A549 (cell line): ENCODE measurements around the gene GPLD1. TPM values are rescaled to one million over a fixed set of nuclear protein-coding genes. Genes with fewer than 3 reads are reported as not detected.

Experiments used
- ATAC-seq, 2 experiments: fragments of 200-7000 bp in 1 of 2; fragments of >200 bp in 1 of 2; cut with Nextera tagmentation in 1 of 2; cut with Tn5 transposase in 1 of 2; 3 replicates each; pipeline versions ENCODE4 v1.8.0 to v1.9.1; 2018 to 2020; ENCODE audit warnings: mild to moderate bottlenecking in 1 of 2, moderate library complexity in 1 of 2
- CTCF ChIA-PET: fragments of 300-600 bp; sonication (Branson Sonifier 250); formaldehyde crosslinking; extraction: SDS; loops from one replicate; lab custom pipeline; 2021; ENCODE audit warnings: antibody characterized with exemption, inconsistent platforms; lab: Yijun Ruan, JAX
- POLR2A ChIA-PET: fragments of 350-600 bp; formaldehyde crosslinking; extraction: SDS; loops from one replicate; lab custom pipeline; 2021; ENCODE audit warnings: antibody characterized with exemption, inconsistent platforms; lab: Yijun Ruan, JAX
- DNase-seq, 2 experiments: peaks; one replicate each; pipeline versions ENCODE4 v3.0.0 to v3.0.0-alpha.2; 2011 to 2016; ENCODE audit warnings: low read depth in 1 of 2, low spot score in 1 of 2
- FAIRE-seq: peaks from 2 replicates; lab custom pipeline; 2011; peaks lifted over from hg19 to GRCh38; lab: Jason Lieb, UNC
- H3K27ac ChIP-seq, 2 experiments: fragments of >200 bp; sonication (Bioruptor Twin); formaldehyde crosslinking; 3 replicates each; pipeline ENCODE4 v1.5.1; 2016 to 2017
- H3K4me1 ChIP-seq: fragments of >200 bp; sonication (Bioruptor Twin); formaldehyde crosslinking; 3 replicates; pipeline ENCODE4 v1.6.1; 2016
- H3K4me2 ChIP-seq: fragments of >200 bp; sonication (Bioruptor Twin); formaldehyde crosslinking; 3 replicates; pipeline ENCODE4 v1.6.1; 2016
- H3K4me3 ChIP-seq: fragments of >200 bp; sonication (Bioruptor Twin); formaldehyde crosslinking; 3 replicates; pipeline ENCODE4 v1.5.1; 2016
- H3K9me3 ChIP-seq: fragments of >200 bp; sonication (Bioruptor Twin); formaldehyde crosslinking; 3 replicates; pipeline ENCODE4 v1.6.1; 2016
- BHLHE40 ChIP-seq: IDR thresholded peaks from 2 replicates; pipeline ENCODE4 v1.6.1; 2012; ENCODE audit warnings: low read depth, low read length, inconsistent platforms
- CBX2 ChIP-seq: fragments of 200-600 bp; sonication (generic); IDR thresholded peaks from 2 replicates; pipeline ENCODE4 v1.6.1; 2016; ENCODE audit warnings: low read depth, mild to moderate bottlenecking, borderline replicate concordance
- CHD2 ChIP-seq: fragments of 150-350 bp; IDR thresholded peaks from 2 replicates; pipeline ENCODE4 v1.6.1; 2014; ENCODE audit warnings: low read length; ENCODE audit not compliant: partially characterized antibody
- CHD4 ChIP-seq: fragments of 200-600 bp; sonication (generic); IDR thresholded peaks from 2 replicates; pipeline ENCODE4 v1.6.1; 2016; ENCODE audit warnings: antibody characterized with exemption, mild to moderate bottlenecking, borderline replicate concordance
- EHF ChIP-seq: fragments of 250-450 bp; sonication (Bioruptor Pico); IDR thresholded peaks from 2 replicates; pipeline ENCODE4 v1.5.0; 2020; ENCODE audit warnings: mild to moderate bottlenecking
- ESRRA ChIP-seq: fragments of 150-350 bp; IDR thresholded peaks from 2 replicates; pipeline ENCODE4 v1.6.1; 2014; ENCODE audit warnings: mild to moderate bottlenecking, low read length, borderline replicate concordance
- FOSB ChIP-seq: fragments of 250-450 bp; sonication (Bioruptor Pico); IDR thresholded peaks from 2 replicates; pipeline ENCODE4 v1.5.0; 2020; ENCODE audit warnings: mild to moderate bottlenecking, moderate library complexity
- FOXS1 ChIP-seq: fragments of 250-450 bp; sonication (Bioruptor Pico); IDR thresholded peaks from 2 replicates; pipeline ENCODE4 v1.5.0; 2020; ENCODE audit warnings: mild to moderate bottlenecking, moderate library complexity
- HOXB5 ChIP-seq: fragments of 250-450 bp; sonication (Bioruptor Pico); IDR thresholded peaks from 2 replicates; pipeline ENCODE4 v1.5.0; 2020; ENCODE audit warnings: mild to moderate bottlenecking, moderate library complexity
- JUN ChIP-seq, 2 experiments: fragments of >200 bp; sonication (Bioruptor Twin); formaldehyde crosslinking; IDR thresholded peaks; 2 replicates in 1 of 2; 3 replicates in 1 of 2; pipeline ENCODE4 v1.6.1; 2016 to 2017
- NR3C1 ChIP-seq: fragments of >200 bp; sonication (Bioruptor Twin); formaldehyde crosslinking; IDR thresholded peaks from 3 replicates; pipeline ENCODE4 v1.6.1; 2017
- RAD21 ChIP-seq, 2 experiments: fragments of >200 bp in 1 of 2; sonication (Bioruptor Twin) in 1 of 2; formaldehyde crosslinking in 1 of 2; IDR thresholded peaks in 1 of 2; conservative IDR thresholded peaks in 1 of 2; 2 replicates in 1 of 2; 3 replicates in 1 of 2; pipeline ENCODE4 v1.6.1; 2012 to 2018; ENCODE audit warnings: inconsistent platforms in 1 of 2
- RARB ChIP-seq: fragments of 250-450 bp; sonication (Bioruptor Pico); IDR thresholded peaks from 2 replicates; pipeline ENCODE4 v1.8.0; 2021; ENCODE audit warnings: mild to moderate bottlenecking, moderate library complexity
- RCOR1 ChIP-seq: fragments of 150-350 bp; IDR thresholded peaks from 2 replicates; pipeline ENCODE4 v1.6.1; 2014; ENCODE audit warnings: antibody characterized with exemption, low read length, low read depth
- RFX5 ChIP-seq: fragments of 450-650 bp; IDR thresholded peaks from 2 replicates; pipeline ENCODE4 v1.7.1; 2014; ENCODE audit warnings: antibody characterized with exemption, mild to moderate bottlenecking, moderate library complexity
- SREBF2 ChIP-seq: fragments of 450-650 bp; IDR thresholded peaks from 2 replicates; pipeline ENCODE4 v1.6.1; 2014; ENCODE audit warnings: mild to moderate bottlenecking, moderate library complexity
- ZC3H11A ChIP-seq: fragments of 450-650 bp; IDR thresholded peaks from 2 replicates; pipeline ENCODE4 v1.6.1; 2014; ENCODE audit warnings: antibody characterized with exemption, mild to moderate bottlenecking
- WGBS: methylation state at CpG from one replicate; pipeline ENCODE4 v1.1.6; 2017; ENCODE audit errors: missing lambda C conversion rate; 5-methylcytosine and 5-hydroxymethylcytosine counted together
- polyA plus RNA-seq, 4 experiments: library from polyadenylated mRNA; depleted of rRNA in 3 of 4; stranded (reverse); fragments of >200 nt; fragmentation: RNase III in 1 of 4; extraction: RNeasy Plus Mini Kit Qiagen cat#74134 plus additional on column Dnase treatment in 1 of 4; gene quantifications; 2 replicates in 3 of 4; 3 replicates in 1 of 4; pipeline ENCODE4 v1.2.3, GENCODE V29; 2011 to 2017
- TF ChIP-seq, protein P1 (sequence below): fragments of >200 bp; sonication (Bioruptor Twin); formaldehyde crosslinking; IDR thresholded peaks from 2 replicates; pipeline ENCODE4 v1.6.1; 2016
- TF ChIP-seq, protein P2 (sequence below): fragments of 200-600 bp; sonication (generic); IDR thresholded peaks from 2 replicates; pipeline ENCODE4 v1.6.1; 2016; ENCODE audit warnings: antibody characterized with exemption, mild to moderate bottlenecking, moderate library complexity
- TF ChIP-seq, protein P3 (sequence below): fragments of 450-650 bp; IDR thresholded peaks from 2 replicates; pipeline ENCODE4 v1.6.1; 2014; ENCODE audit warnings: antibody characterized with exemption
- TF ChIP-seq, protein P4 (sequence below): fragments of 250-450 bp; sonication (Bioruptor Pico); IDR thresholded peaks from 2 replicates; pipeline ENCODE4 v1.5.0; 2020; ENCODE audit warnings: low read depth, mild to moderate bottlenecking, moderate library complexity
- TF ChIP-seq, protein P5 (sequence below): fragments of >200 bp; sonication (Bioruptor Twin); formaldehyde crosslinking; IDR thresholded peaks from 3 replicates; pipeline ENCODE4 v1.6.1; 2016
- TF ChIP-seq, protein P6 (sequence below): fragments of 150-350 bp; IDR thresholded peaks from 2 replicates; pipeline ENCODE4 v1.6.1; 2014; ENCODE audit warnings: low read depth, mild to moderate bottlenecking, low read length

The GPLD1 gene
- polyA plus RNA-seq, 2 of the 4 experiments (the other 2 are of a cell fraction) = 1.3 to 2.6 TPM

DNA sequence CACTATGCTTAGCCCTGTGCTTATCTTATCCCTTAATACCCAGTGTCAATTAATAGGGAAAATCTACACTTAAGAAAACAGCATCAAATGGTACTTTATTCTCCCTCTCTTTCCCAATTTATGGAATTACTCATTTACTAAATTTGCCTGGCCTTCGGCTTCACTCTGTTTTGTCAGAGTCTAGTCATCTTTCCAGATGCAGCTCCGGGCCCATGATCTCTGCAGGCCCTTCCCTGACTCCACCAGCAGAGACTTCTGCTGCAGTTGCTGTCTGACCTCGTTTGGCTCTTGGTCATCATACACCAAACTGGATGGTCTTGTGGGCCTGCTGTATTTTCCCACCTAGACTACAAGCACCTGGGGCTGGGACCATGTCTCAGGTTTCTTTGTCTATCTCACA is 59.3 kb downstream of the GPLD1 start:
- H3K4me1 ChIP-seq = peaks cover 16% of the 10 kb centered on the region
- TF ChIP-seq BHLHE40 = no peak
- TF ChIP-seq HOXB5 (CRISPR knock-in tag) = no peak
- TF ChIP-seq, protein P1, sequence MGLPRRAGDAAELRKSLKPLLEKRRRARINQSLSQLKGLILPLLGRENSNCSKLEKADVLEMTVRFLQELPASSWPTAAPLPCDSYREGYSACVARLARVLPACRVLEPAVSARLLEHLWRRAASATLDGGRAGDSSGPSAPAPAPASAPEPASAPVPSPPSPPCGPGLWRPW = no peak
- no peak for TF ChIP-seq NR3C1
- no peak for TF ChIP-seq EHF (CRISPR knock-in tag)
- TF ChIP-seq, protein P2, sequence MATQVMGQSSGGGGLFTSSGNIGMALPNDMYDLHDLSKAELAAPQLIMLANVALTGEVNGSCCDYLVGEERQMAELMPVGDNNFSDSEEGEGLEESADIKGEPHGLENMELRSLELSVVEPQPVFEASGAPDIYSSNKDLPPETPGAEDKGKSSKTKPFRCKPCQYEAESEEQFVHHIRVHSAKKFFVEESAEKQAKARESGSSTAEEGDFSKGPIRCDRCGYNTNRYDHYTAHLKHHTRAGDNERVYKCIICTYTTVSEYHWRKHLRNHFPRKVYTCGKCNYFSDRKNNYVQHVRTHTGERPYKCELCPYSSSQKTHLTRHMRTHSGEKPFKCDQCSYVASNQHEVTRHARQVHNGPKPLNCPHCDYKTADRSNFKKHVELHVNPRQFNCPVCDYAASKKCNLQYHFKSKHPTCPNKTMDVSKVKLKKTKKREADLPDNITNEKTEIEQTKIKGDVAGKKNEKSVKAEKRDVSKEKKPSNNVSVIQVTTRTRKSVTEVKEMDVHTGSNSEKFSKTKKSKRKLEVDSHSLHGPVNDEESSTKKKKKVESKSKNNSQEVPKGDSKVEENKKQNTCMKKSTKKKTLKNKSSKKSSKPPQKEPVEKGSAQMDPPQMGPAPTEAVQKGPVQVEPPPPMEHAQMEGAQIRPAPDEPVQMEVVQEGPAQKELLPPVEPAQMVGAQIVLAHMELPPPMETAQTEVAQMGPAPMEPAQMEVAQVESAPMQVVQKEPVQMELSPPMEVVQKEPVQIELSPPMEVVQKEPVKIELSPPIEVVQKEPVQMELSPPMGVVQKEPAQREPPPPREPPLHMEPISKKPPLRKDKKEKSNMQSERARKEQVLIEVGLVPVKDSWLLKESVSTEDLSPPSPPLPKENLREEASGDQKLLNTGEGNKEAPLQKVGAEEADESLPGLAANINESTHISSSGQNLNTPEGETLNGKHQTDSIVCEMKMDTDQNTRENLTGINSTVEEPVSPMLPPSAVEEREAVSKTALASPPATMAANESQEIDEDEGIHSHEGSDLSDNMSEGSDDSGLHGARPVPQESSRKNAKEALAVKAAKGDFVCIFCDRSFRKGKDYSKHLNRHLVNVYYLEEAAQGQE = no peak
- peak; percentile 24 to 61; a peak in 3 of 6 replicates for ATAC-seq
- no peak overlapping the region for H3K4me3 ChIP-seq
- ChIA-PET POLR2A (no interaction called here), CTCF (interaction anchor here (0.9 to 1.3 kb wide), 3 partner anchors 13 to 91 kb away, joined by 3 read pairs; partner anchors contain the start of gene ALDH5A1)
- FAIRE-seq = no peak
- H3K27ac ChIP-seq = no peak overlapping the region
- DNase-seq = no peak
- no peaks in the 10 kb centered on the region for H3K9me3 ChIP-seq
- 43% methylated on average over 3 of the region's 3 CpGs for WGBS
- no peak overlapping the region for H3K4me2 ChIP-seq

DNA sequence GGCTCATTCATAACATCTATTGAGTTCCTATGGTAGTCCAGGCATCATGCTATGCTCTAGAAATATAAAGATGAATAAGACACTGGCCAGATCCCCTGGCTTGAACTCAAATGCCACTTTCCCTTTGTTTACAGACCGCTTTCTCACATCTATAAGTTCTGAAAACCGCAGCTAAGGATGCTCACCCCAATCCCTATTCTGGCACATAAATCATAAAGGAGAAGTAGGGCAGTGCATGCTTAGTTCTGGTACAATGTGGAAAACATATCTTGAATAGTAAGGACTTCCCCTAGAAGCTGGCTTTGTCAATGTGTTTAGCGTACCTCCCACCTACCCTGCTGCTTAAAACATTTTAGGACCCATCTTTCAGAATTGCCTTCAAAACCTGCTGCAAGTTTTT is 60.2 kb downstream of the GPLD1 start:
- DNase-seq = no peak
- Histone ChIP-seq H3K4me3 (no peak overlapping the region), H3K4me1 (peaks cover 22% of the 10 kb centered on the region), H3K9me3 (no peaks in the 10 kb centered on the region), H3K4me2 (0 out of 3 replicates have a peak overlapping the region, but pooled peaks have one; percentile 56), H3K27ac (peak overlapping the region in 1 of 2 experiments; percentile 68; a peak in 2 of 6 replicates)
- FAIRE-seq = no peak
- TF ChIP-seq ZC3H11A (no peak), CHD2 (no peak), BHLHE40 (no peak), RFX5 (no peak), CBX2 (no peak), SREBF2 (no peak), RARB (CRISPR knock-in tag) (no peak), CHD4 (no peak), RAD21 (conservative IDR thresholded peaks at IDR 0.05 in 1 of 2, IDR thresholded peaks at IDR 0.05 in 1 of 2) (no peak), JUN (IDR thresholded peaks at IDR 0.05) (no peak), ESRRA (no peak), FOSB (no peak), RCOR1 (no peak), FOXS1 (CRISPR knock-in tag) (no peak)
- TF ChIP-seq, protein P3, sequence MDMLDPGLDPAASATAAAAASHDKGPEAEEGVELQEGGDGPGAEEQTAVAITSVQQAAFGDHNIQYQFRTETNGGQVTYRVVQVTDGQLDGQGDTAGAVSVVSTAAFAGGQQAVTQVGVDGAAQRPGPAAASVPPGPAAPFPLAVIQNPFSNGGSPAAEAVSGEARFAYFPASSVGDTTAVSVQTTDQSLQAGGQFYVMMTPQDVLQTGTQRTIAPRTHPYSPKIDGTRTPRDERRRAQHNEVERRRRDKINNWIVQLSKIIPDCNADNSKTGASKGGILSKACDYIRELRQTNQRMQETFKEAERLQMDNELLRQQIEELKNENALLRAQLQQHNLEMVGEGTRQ = no peak
- TF ChIP-seq, protein P2 = no peak
- TF ChIP-seq, protein P4, sequence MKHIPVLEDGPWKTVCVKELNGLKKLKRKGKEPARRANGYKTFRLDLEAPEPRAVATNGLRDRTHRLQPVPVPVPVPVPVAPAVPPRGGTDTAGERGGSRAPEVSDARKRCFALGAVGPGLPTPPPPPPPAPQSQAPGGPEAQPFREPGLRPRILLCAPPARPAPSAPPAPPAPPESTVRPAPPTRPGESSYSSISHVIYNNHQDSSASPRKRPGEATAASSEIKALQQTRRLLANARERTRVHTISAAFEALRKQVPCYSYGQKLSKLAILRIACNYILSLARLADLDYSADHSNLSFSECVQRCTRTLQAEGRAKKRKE (CRISPR knock-in tag) = no peak
- TF ChIP-seq, protein P5, sequence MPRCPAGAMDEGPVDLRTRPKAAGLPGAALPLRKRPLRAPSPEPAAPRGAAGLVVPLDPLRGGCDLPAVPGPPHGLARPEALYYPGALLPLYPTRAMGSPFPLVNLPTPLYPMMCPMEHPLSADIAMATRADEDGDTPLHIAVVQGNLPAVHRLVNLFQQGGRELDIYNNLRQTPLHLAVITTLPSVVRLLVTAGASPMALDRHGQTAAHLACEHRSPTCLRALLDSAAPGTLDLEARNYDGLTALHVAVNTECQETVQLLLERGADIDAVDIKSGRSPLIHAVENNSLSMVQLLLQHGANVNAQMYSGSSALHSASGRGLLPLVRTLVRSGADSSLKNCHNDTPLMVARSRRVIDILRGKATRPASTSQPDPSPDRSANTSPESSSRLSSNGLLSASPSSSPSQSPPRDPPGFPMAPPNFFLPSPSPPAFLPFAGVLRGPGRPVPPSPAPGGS = no peak
- TF ChIP-seq, protein P6, sequence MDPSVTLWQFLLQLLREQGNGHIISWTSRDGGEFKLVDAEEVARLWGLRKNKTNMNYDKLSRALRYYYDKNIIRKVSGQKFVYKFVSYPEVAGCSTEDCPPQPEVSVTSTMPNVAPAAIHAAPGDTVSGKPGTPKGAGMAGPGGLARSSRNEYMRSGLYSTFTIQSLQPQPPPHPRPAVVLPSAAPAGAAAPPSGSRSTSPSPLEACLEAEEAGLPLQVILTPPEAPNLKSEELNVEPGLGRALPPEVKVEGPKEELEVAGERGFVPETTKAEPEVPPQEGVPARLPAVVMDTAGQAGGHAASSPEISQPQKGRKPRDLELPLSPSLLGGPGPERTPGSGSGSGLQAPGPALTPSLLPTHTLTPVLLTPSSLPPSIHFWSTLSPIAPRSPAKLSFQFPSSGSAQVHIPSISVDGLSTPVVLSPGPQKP = no peak
- ChIA-PET POLR2A (no interaction called here), CTCF (no interaction called here)
- WGBS = 92% methylated on average over 3 of the region's 3 CpGs
- no peak for ATAC-seq
